Ishikawa (cell line): Measurements from ENCODE around the gene UPP1.

Experiments
- EGR1 ChIP-seq: IDR thresholded peaks from 2 replicates; pipeline ENCODE4 v1.6.1; 2012
- EP300 ChIP-seq: IDR thresholded peaks from 2 replicates; pipeline ENCODE4 v1.6.1; 2012; ENCODE audit warnings: borderline replicate concordance
- ZBTB7A ChIP-seq: IDR thresholded peaks from 2 replicates; pipeline ENCODE4 v1.6.1; 2012; ENCODE audit warnings: low read depth
- TF ChIP-seq, protein P1 (sequence below): IDR thresholded peaks from 2 replicates; pipeline ENCODE4 v1.6.1; 2012

DNA sequence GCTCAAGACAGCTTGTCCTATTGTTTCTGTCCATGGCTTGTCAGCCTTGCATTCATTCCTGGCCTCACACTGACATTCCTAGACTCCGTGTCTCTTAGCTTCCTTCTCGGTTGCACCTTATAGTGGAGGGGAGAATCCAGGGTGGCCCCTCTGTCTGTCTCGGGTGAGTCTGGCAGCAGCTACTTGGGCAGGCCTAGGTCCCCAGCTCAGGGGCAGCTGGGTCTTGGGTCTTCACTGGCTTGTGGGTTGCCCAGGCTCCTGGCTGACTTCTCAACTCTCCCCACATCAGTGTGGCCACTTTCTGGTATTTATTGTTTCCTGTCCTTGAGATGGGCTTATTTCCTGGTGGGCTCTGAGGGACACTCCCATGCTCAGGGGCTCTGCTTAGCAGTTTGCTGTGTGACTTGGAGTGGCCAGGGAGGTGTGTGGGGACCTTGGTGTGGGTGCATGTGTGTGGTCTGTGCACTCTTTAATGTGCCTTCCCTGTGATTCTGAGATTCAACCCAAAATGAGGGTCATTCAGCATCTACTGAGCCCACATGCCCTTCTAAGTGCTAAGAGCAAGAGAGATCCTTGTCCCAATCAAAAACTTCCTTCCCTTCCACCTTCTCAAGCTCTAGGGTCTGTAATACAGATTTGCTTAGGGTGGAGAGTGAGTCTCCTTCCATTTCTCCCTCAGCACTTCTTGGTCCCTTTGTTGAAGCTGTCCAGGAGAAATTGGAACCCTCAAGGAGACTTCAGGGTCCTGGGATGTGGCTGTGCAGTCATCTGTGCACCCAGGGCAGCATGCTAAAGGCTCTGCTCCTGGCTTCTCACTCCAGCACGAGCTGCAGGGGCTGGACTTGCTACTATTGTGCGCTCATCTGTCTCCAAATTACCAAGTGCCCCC lies 20.1 kb downstream of the UPP1 start:
- TF ChIP-seq EGR1 = no peak
- no peak for TF ChIP-seq ZBTB7A
- TF ChIP-seq EP300 = no peak
- TF ChIP-seq, protein P1, sequence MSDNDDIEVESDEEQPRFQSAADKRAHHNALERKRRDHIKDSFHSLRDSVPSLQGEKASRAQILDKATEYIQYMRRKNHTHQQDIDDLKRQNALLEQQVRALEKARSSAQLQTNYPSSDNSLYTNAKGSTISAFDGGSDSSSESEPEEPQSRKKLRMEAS = no peak
